Osteoblast (primary cell): ENCODE results near the gene NCAN. TPM values are rescaled to one million over a fixed set of nuclear protein-coding genes. Genes with fewer than 3 reads are reported as not detected.
"Not testable (repeated sequence)": the region's sequence is repeated elsewhere in the genome, so short reads cannot be mapped to it uniquely, and the experiment has no call there.

Source experiments
- DNase-seq: peaks from one replicate; pipeline ENCODE4 v3.0.0; 2011; ENCODE audit warnings: low spot score, mixed read lengths; ENCODE audit not compliant: insufficient read length; ENCODE audit errors: missing footprints
- H2AFZ ChIP-seq: 2 replicates; pipeline ENCODE4 v1.6.0; 2011; ENCODE audit warnings: mild to moderate bottlenecking, low read length
- H3K27ac ChIP-seq: 2 replicates; pipeline ENCODE4 v1.5.1; 2011; ENCODE audit warnings: mild to moderate bottlenecking, low read depth, low read length, moderate library complexity
- H3K27me3 ChIP-seq: 2 replicates; pipeline ENCODE4 v1.6.0; 2012; ENCODE audit warnings: mild to moderate bottlenecking, control low read depth, inconsistent platforms, low read length, moderate library complexity; ENCODE audit not compliant: insufficient read depth
- H3K36me3 ChIP-seq: 2 replicates; pipeline ENCODE4 v1.5.1; 2011; ENCODE audit warnings: mild to moderate bottlenecking, low read length, control low read depth, moderate library complexity; ENCODE audit not compliant: insufficient read depth
- H3K4me1 ChIP-seq: 2 replicates; pipeline ENCODE4 v1.5.1; 2011; ENCODE audit warnings: mild to moderate bottlenecking, low read length, control low read depth, moderate library complexity; ENCODE audit not compliant: insufficient read depth
- H3K4me2 ChIP-seq: 2 replicates; pipeline ENCODE4 v1.6.0; 2011; ENCODE audit warnings: mild to moderate bottlenecking, low read length; ENCODE audit not compliant: insufficient read depth
- H3K4me3 ChIP-seq: fragments of 200-600 bp; sonication (generic); 3 replicates; pipeline ENCODE4 v1.5.1; 2012; ENCODE audit warnings: mild to moderate bottlenecking, low read length, inconsistent platforms; ENCODE audit not compliant: insufficient read depth
- H3K79me2 ChIP-seq: 2 replicates; pipeline ENCODE4 v1.6.0; 2012; ENCODE audit warnings: mild to moderate bottlenecking, low read length, control low read depth, inconsistent platforms; ENCODE audit not compliant: insufficient read depth
- H3K9me3 ChIP-seq: 2 replicates; pipeline ENCODE4 v1.5.1; 2011; ENCODE audit warnings: low read depth, low read length, control low read depth
- H4K20me1 ChIP-seq: 2 replicates; pipeline ENCODE4 v1.6.0; 2012; ENCODE audit warnings: mild to moderate bottlenecking, low read length, control low read depth; ENCODE audit not compliant: insufficient read depth
- CTCF ChIP-seq: IDR thresholded peaks from 2 replicates; pipeline ENCODE4 v1.5.1; 2011; ENCODE audit warnings: mild to moderate bottlenecking, low read depth, low read length, moderate library complexity; ENCODE audit errors: extremely low read depth
- total RNA-seq: library from RNA; depleted of rRNA; stranded (reverse); fragments of >200 nt; gene quantifications from 2 replicates; pipeline ENCODE4 v1.2.3, GENCODE V29; 2012

The NCAN gene
- total RNA-seq, 1 donor, result not detected

GRCh38 chr19:19171821-19172532, 39.8 kb upstream of the NCAN start:
- peak; percentile 96 for DNase-seq
- Histone ChIP-seq H3K4me2 (no peak overlapping the region), H3K27ac (no peak overlapping the region), H3K79me2 (no peaks in the 10 kb centered on the region), H4K20me1 (peaks cover 3% of the 10 kb centered on the region), H3K9me3 (no peaks in the 10 kb centered on the region), H3K4me1 (peaks cover 11% of the 10 kb centered on the region), H3K36me3 (no peaks in the 10 kb centered on the region), H3K27me3 (no peaks in the 10 kb centered on the region), H2AFZ (peak overlapping the region; percentile 51), H3K4me3 (no peak overlapping the region)
- no peak for TF ChIP-seq CTCF

GRCh38 chr19:19173243-19173642, 38.5 kb upstream of the NCAN start:
- not testable (repeated sequence) for H3K36me3 ChIP-seq, H3K4me3 ChIP-seq, H2AFZ ChIP-seq, H3K4me2 ChIP-seq, H3K79me2 ChIP-seq, H3K27me3 ChIP-seq, H3K27ac ChIP-seq, H4K20me1 ChIP-seq, H3K9me3 ChIP-seq
- peaks cover 11% of the 10 kb centered on the region for H3K4me1 ChIP-seq
- DNase-seq, result peak; percentile 39

- H2AFZ ChIP-seq, result no peak overlapping the region
- no peaks in the 10 kb centered on the region for H3K79me2 ChIP-seq
- H3K27ac ChIP-seq, result no peak overlapping the region
- no peaks in the 10 kb centered on the region for H4K20me1 ChIP-seq
- H3K36me3 ChIP-seq, result peaks cover 14% of the 10 kb centered on the region
- no peak for TF ChIP-seq CTCF
- H3K27me3 ChIP-seq, result no peaks in the 10 kb centered on the region
- no peak overlapping the region for H3K4me3 ChIP-seq
- H3K4me1 ChIP-seq, result peaks cover 7% of the 10 kb centered on the region
- H3K9me3 ChIP-seq, result peaks cover 3% of the 10 kb centered on the region
- H3K4me2 ChIP-seq, result no peak overlapping the region
- DNase-seq, result peak; percentile 65
Measured at GRCh38 chr19:19176950-19177349, 34.8 kb upstream of the NCAN start.

GRCh38 chr19:19179548-19180441, 32.0 kb upstream of the NCAN start:
- Histone ChIP-seq H3K4me1 (no peaks in the 10 kb centered on the region), H3K36me3 (peaks cover 25% of the 10 kb centered on the region), H3K4me2 (no peak overlapping the region), H3K79me2 (no peaks in the 10 kb centered on the region), H3K9me3 (peaks cover 3% of the 10 kb centered on the region), H3K4me3 (no peak overlapping the region), H2AFZ (no peak overlapping the region), H3K27ac (no peak overlapping the region), H3K27me3 (no peaks in the 10 kb centered on the region), H4K20me1 (no peaks in the 10 kb centered on the region)
- TF ChIP-seq CTCF, result no peak
- DNase-seq, result peak; percentile 86
